Activated CD4-positive, alpha-beta T cell treated with anti-CD3 and anti-CD28 coated beads, Interleukin-2, amount 50 U/mL, for 1 hour (primary cell): ENCODE results near the gene TJAP1.

Experiments used
- DNase-seq: peaks from one replicate; pipeline ENCODE4 v3.0.0-alpha.2; 2020

Gene TJAP1

GRCh38 chr6:43477235-43478007 lies at the start of gene TJAP1:
Gene TJAP1 (plus strand): TSS chr6:43477570. CDS start chr6:43499002, 21,432 bp downstream.
- peak; percentile 98 for DNase-seq

GRCh38 chr6:43428112-43428570 lies 49.2 kb upstream of the TJAP1 start:
- DNase-seq: no peak

- DNase-seq: no peak
These were observed 48.5 kb upstream of the TJAP1 start for GRCh38 chr6:43428874-43429273.

- no peak for DNase-seq
These were observed 45.1 kb upstream of the TJAP1 start for GRCh38 chr6:43432009-43432945.

GRCh38 chr6:43433148-43433547 lies 44.2 kb upstream of the TJAP1 start:
- DNase-seq: no peak

GRCh38 chr6:43434001-43434840 lies 43.1 kb upstream of the TJAP1 start:
- no peak for DNase-seq

- DNase-seq: no peak
These were observed 42.4 kb upstream of the TJAP1 start for GRCh38 chr6:43434943-43435342.

- DNase-seq: no peak
These were observed 41.5 kb upstream of the TJAP1 start for GRCh38 chr6:43435682-43436437.

- no peak for DNase-seq
These were observed 40.6 kb upstream of the TJAP1 start for GRCh38 chr6:43436577-43437282.

GRCh38 chr6:43437700-43438099 lies 39.7 kb upstream of the TJAP1 start:
- no peak for DNase-seq

- no peak for DNase-seq
These were observed 34.4 kb upstream of the TJAP1 start for GRCh38 chr6:43442935-43443334.

- no peak for DNase-seq
These were observed 33.3 kb upstream of the TJAP1 start for GRCh38 chr6:43444036-43444435.

- DNase-seq: no peak
These were observed 32.8 kb upstream of the TJAP1 start for GRCh38 chr6:43444582-43444981.

GRCh38 chr6:43445576-43445975 lies 31.8 kb upstream of the TJAP1 start:
- no peak for DNase-seq

- DNase-seq: no peak
These were observed 29.8 kb upstream of the TJAP1 start for GRCh38 chr6:43447604-43448003.

- DNase-seq: no peak
These were observed 28.5 kb upstream of the TJAP1 start for GRCh38 chr6:43448916-43449315.

GRCh38 chr6:43450699-43451131 lies 26.7 kb upstream of the TJAP1 start:
- no peak for DNase-seq

GRCh38 chr6:43451348-43451747 lies 26.0 kb upstream of the TJAP1 start:
- no peak for DNase-seq

GRCh38 chr6:43451939-43452338 lies 25.4 kb upstream of the TJAP1 start:
- no peak for DNase-seq

GRCh38 chr6:43452896-43453295 lies 24.5 kb upstream of the TJAP1 start:
- no peak for DNase-seq

GRCh38 chr6:43453831-43454230 lies 23.5 kb upstream of the TJAP1 start:
- no peak for DNase-seq
